ENCODE measurements around the gene ITGB6. TPM values are rescaled to one million over a fixed set of nuclear protein-coding genes. Genes with fewer than 3 reads are reported as not detected.

ITGB6 gene
- total RNA-seq, 1 experiment from 2014 or later: not detected

DNA sequence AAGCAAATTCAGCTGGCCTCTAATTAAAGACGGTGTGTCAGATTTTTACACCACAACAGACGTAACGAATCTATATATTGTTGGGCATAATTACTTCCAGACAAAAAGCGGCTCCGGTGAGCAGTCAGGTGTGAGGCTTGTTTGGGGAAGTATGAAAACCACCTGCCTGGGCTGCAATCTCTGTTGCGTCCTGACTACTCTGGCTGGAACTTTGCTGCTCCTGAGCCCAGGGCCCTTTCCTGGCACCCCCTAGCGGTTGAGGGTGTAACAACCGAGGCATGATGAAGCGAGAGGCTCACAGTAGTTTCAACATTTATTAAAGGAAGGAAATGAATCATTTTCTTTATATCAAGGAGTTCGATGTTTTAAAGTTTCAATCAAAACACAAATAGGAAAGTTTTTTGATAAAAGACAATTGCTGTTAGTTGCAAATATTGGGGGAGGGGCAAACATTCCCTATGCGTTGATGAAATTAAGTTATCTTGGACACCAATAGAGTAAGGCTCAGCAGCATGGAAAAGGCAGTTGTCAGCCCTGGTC lies 10.6 kb upstream of the ITGB6 start:
- H3K27me3 Mint-ChIP-seq (ENCODE audit: low read depth): no peaks in the 10 kb centered on the region
- CTCF ChIA-PET: interaction anchor here (0.6 to 3.7 kb wide), 9 partner anchors 11 to 1250 kb away, joined by 3 to 37 read pairs (median 3); no protein-coding TSS in a partner anchor

More for the DNA sequence above, 10.6 kb upstream of the ITGB6 start:
- TF ChIP-seq, protein P1, sequence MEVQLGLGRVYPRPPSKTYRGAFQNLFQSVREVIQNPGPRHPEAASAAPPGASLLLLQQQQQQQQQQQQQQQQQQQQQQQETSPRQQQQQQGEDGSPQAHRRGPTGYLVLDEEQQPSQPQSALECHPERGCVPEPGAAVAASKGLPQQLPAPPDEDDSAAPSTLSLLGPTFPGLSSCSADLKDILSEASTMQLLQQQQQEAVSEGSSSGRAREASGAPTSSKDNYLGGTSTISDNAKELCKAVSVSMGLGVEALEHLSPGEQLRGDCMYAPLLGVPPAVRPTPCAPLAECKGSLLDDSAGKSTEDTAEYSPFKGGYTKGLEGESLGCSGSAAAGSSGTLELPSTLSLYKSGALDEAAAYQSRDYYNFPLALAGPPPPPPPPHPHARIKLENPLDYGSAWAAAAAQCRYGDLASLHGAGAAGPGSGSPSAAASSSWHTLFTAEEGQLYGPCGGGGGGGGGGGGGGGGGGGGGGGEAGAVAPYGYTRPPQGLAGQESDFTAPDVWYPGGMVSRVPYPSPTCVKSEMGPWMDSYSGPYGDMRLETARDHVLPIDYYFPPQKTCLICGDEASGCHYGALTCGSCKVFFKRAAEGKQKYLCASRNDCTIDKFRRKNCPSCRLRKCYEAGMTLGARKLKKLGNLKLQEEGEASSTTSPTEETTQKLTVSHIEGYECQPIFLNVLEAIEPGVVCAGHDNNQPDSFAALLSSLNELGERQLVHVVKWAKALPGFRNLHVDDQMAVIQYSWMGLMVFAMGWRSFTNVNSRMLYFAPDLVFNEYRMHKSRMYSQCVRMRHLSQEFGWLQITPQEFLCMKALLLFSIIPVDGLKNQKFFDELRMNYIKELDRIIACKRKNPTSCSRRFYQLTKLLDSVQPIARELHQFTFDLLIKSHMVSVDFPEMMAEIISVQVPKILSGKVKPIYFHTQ (CRISPR knock-in tag; IDR thresholded peaks at IDR 0.05): no peak
- TF ChIP-seq ETV6 (CRISPR knock-in tag; IDR thresholded peaks at IDR 0.05) (no peak), MXD4 (CRISPR knock-in tag; IDR thresholded peaks at IDR 0.05; ENCODE audit: borderline replicate concordance) (no peak), GRHL2 (CRISPR knock-in tag; IDR thresholded peaks at IDR 0.05; ENCODE audit: insufficient replicate concordance, severe bottlenecking) (no peak), ZNF232 (CRISPR knock-in tag; IDR thresholded peaks at IDR 0.05) (no peak), KAT7 (CRISPR knock-in tag; IDR thresholded peaks at IDR 0.05; ENCODE audit: borderline replicate concordance) (no peak), TCF7 (CRISPR knock-in tag; IDR thresholded peaks at IDR 0.05; ENCODE audit: low read depth) (no peak), ZNF121 (CRISPR knock-in tag; IDR thresholded peaks at IDR 0.05) (peak; percentile 70; the same call in 1 of the 2 replicates), SMAD3 (CRISPR knock-in tag; IDR thresholded peaks at IDR 0.05; ENCODE audit: borderline replicate concordance) (no peak)
- TF ChIP-seq, protein P2, sequence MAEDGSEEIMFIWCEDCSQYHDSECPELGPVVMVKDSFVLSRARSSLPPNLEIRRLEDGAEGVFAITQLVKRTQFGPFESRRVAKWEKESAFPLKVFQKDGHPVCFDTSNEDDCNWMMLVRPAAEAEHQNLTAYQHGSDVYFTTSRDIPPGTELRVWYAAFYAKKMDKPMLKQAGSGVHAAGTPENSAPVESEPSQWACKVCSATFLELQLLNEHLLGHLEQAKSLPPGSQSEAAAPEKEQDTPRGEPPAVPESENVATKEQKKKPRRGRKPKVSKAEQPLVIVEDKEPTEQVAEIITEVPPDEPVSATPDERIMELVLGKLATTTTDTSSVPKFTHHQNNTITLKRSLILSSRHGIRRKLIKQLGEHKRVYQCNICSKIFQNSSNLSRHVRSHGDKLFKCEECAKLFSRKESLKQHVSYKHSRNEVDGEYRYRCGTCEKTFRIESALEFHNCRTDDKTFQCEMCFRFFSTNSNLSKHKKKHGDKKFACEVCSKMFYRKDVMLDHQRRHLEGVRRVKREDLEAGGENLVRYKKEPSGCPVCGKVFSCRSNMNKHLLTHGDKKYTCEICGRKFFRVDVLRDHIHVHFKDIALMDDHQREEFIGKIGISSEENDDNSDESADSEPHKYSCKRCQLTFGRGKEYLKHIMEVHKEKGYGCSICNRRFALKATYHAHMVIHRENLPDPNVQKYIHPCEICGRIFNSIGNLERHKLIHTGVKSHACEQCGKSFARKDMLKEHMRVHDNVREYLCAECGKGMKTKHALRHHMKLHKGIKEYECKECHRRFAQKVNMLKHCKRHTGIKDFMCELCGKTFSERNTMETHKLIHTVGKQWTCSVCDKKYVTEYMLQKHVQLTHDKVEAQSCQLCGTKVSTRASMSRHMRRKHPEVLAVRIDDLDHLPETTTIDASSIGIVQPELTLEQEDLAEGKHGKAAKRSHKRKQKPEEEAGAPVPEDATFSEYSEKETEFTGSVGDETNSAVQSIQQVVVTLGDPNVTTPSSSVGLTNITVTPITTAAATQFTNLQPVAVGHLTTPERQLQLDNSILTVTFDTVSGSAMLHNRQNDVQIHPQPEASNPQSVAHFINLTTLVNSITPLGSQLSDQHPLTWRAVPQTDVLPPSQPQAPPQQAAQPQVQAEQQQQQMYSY (CRISPR knock-in tag; IDR thresholded peaks at IDR 0.05): no peak
- TF ChIP-seq, protein P3, sequence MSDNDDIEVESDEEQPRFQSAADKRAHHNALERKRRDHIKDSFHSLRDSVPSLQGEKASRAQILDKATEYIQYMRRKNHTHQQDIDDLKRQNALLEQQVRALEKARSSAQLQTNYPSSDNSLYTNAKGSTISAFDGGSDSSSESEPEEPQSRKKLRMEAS (CRISPR knock-in tag; IDR thresholded peaks at IDR 0.05): no peak
- TF ChIP-seq, protein P4, sequence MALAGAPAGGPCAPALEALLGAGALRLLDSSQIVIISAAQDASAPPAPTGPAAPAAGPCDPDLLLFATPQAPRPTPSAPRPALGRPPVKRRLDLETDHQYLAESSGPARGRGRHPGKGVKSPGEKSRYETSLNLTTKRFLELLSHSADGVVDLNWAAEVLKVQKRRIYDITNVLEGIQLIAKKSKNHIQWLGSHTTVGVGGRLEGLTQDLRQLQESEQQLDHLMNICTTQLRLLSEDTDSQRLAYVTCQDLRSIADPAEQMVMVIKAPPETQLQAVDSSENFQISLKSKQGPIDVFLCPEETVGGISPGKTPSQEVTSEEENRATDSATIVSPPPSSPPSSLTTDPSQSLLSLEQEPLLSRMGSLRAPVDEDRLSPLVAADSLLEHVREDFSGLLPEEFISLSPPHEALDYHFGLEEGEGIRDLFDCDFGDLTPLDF (CRISPR knock-in tag; IDR thresholded peaks at IDR 0.05): no peak
- TF ChIP-seq, protein P5, sequence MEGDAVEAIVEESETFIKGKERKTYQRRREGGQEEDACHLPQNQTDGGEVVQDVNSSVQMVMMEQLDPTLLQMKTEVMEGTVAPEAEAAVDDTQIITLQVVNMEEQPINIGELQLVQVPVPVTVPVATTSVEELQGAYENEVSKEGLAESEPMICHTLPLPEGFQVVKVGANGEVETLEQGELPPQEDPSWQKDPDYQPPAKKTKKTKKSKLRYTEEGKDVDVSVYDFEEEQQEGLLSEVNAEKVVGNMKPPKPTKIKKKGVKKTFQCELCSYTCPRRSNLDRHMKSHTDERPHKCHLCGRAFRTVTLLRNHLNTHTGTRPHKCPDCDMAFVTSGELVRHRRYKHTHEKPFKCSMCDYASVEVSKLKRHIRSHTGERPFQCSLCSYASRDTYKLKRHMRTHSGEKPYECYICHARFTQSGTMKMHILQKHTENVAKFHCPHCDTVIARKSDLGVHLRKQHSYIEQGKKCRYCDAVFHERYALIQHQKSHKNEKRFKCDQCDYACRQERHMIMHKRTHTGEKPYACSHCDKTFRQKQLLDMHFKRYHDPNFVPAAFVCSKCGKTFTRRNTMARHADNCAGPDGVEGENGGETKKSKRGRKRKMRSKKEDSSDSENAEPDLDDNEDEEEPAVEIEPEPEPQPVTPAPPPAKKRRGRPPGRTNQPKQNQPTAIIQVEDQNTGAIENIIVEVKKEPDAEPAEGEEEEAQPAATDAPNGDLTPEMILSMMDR (IDR thresholded peaks at IDR 0.05): peak; percentile 89
- TF ChIP-seq, protein P6, sequence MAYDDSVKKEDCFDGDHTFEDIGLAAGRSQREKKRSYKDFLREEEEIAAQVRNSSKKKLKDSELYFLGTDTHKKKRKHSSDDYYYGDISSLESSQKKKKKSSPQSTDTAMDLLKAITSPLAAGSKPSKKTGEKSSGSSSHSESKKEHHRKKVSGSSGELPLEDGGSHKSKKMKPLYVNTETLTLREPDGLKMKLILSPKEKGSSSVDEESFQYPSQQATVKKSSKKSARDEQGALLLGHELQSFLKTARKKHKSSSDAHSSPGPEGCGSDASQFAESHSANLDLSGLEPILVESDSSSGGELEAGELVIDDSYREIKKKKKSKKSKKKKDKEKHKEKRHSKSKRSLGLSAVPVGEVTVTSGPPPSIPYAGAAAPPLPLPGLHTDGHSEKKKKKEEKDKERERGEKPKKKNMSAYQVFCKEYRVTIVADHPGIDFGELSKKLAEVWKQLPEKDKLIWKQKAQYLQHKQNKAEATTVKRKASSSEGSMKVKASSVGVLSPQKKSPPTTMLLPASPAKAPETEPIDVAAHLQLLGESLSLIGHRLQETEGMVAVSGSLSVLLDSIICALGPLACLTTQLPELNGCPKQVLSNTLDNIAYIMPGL (CRISPR knock-in tag; IDR thresholded peaks at IDR 0.05): no peak
- peaks cover 3% of the 10 kb centered on the region; the same call in 1 of the 2 replicates for H3K4me1 Mint-ChIP-seq
- peaks cover 8% of the 10 kb centered on the region for H3K9me3 Mint-ChIP-seq
- DNase-seq (ENCODE audit: low spot score) (peak; percentile 86), ATAC-seq (peak; percentile 96)
- no peak overlapping the region for H3K4me3 Mint-ChIP-seq
- H3K27ac Mint-ChIP-seq: no peak overlapping the region
- POLR2A ChIA-PET: interaction anchor here (0.6 kb wide), 1 partner anchor 204 kb away, joined by 3 read pairs; no protein-coding TSS in a partner anchor
- peaks cover 6% of the 10 kb centered on the region for H3K36me3 Mint-ChIP-seq

Measured in WTC11 (cell line).